PC-9 (cell line): Measurements from ENCODE around the gene TFF2.

Experiments
- CTCF ChIP-seq: fragments of 200-600 bp; sonication (generic); conservative IDR thresholded peaks from 2 replicates; pipeline ENCODE4 v1.6.1; 2017; ENCODE audit warnings: mixed run types, antibody characterized with exemption, mild to moderate bottlenecking, moderate library complexity
- EZH2 ChIP-seq: fragments of 200-600 bp; sonication (generic); IDR thresholded peaks from 2 replicates; pipeline ENCODE4 v1.8.0; 2017; ENCODE audit warnings: antibody characterized with exemption, low read depth

- no peak for TF ChIP-seq EZH2
- no peak for TF ChIP-seq CTCF
These were observed 39.4 kb upstream of the TFF2 start for GRCh38 chr21:42390193-42390592.
